CD14-positive monocyte (primary cell): ENCODE data around the gene JMJD7. TPM values are rescaled to one million over a fixed set of nuclear protein-coding genes. Genes with fewer than 3 reads are reported as not detected.

ENCODE experiments used
- DNase-seq, 3 donors: peaks; one replicate each; pipeline ENCODE4 v3.0.0-alpha.2; 2011 to 2022
- H2AFZ ChIP-seq: 2 replicates; pipeline ENCODE4 v1.6.0; 2012; ENCODE audit warnings: mild to moderate bottlenecking, low read depth, low read length, inconsistent platforms; ENCODE audit not compliant: insufficient read depth, poor library complexity, severe bottlenecking
- H3K27ac ChIP-seq, 2 donors: 1 replicate in 1 of 2; 2 replicates in 1 of 2; pipeline ENCODE4 v1.5.1; 2012 to 2013; ENCODE audit warnings: low read length in 2 of 2, control low read depth in 1 of 2, inconsistent platforms in 1 of 2, low read depth in 1 of 2, mild to moderate bottlenecking in 1 of 2
- H3K27me3 ChIP-seq, 2 donors: one replicate each; pipeline versions ENCODE4 v1.6.0 to v1.6.1; 2011 to 2013; ENCODE audit warnings: low read length in 2 of 2; ENCODE audit not compliant: control insufficient read depth in 2 of 2, insufficient read depth in 2 of 2
- H3K36me3 ChIP-seq, 2 donors: replicated peaks in 1 of 2; 1 replicate in 1 of 2; 2 replicates in 1 of 2; pipeline versions ENCODE4 v1.5.1 to v1.6.1; 2012 to 2013; ENCODE audit warnings: low read length in 2 of 2, control low read depth in 1 of 2, inconsistent platforms in 1 of 2, mild to moderate bottlenecking in 1 of 2; ENCODE audit not compliant: insufficient read depth in 2 of 2, control insufficient read depth in 1 of 2
- H3K4me1 ChIP-seq, 2 donors: 1 replicate in 1 of 2; 2 replicates in 1 of 2; pipeline versions ENCODE4 v1.5.1 to v1.6.1; 2012 to 2013; ENCODE audit warnings: low read length in 2 of 2, control low read depth in 1 of 2, inconsistent platforms in 1 of 2, mild to moderate bottlenecking in 1 of 2, moderate library complexity in 1 of 2; ENCODE audit not compliant: insufficient read depth in 2 of 2, control insufficient read depth in 1 of 2
- H3K4me2 ChIP-seq: replicated peaks from 2 replicates; pipeline ENCODE3; 2012; ENCODE audit warnings: low read length, moderate library complexity, mild to moderate bottlenecking; ENCODE audit not compliant: poor library complexity, severe bottlenecking; ENCODE audit errors: extremely low read depth
- H3K4me3 ChIP-seq, 3 experiments: fragments of 200-600 bp in 1 of 3; sonication (generic) in 1 of 3; replicated peaks in 1 of 3; 1 replicate in 2 of 3; 2 replicates in 1 of 3; pipeline ENCODE4 v1.5.1; 2011 to 2013; ENCODE audit warnings: low read length in 3 of 3, mild to moderate bottlenecking in 3 of 3, control low read depth in 2 of 3, low read depth in 2 of 3, inconsistent platforms in 1 of 3, moderate library complexity in 1 of 3
- H3K79me2 ChIP-seq: 2 replicates; pipeline ENCODE4 v1.6.0; 2012; ENCODE audit warnings: mild to moderate bottlenecking, control low read depth, inconsistent platforms, low read length, moderate library complexity; ENCODE audit not compliant: insufficient read depth
- H3K9ac ChIP-seq: 2 replicates; pipeline ENCODE4 v1.6.0; 2017; ENCODE audit warnings: low read length, mild to moderate bottlenecking; ENCODE audit not compliant: insufficient read depth, poor library complexity, severe bottlenecking
- H3K9me3 ChIP-seq, 2 donors: replicated peaks in 1 of 2; 1 replicate in 1 of 2; 2 replicates in 1 of 2; pipeline versions ENCODE4 v1.5.1 to v1.6.1; 2012 to 2013; ENCODE audit warnings: low read length in 2 of 2, control low read depth in 1 of 2; ENCODE audit not compliant: control insufficient read depth in 1 of 2, insufficient read depth in 1 of 2
- H4K20me1 ChIP-seq: 2 replicates; pipeline ENCODE4 v1.6.0; 2012; ENCODE audit warnings: mild to moderate bottlenecking, low read length, control low read depth, moderate library complexity; ENCODE audit not compliant: insufficient read depth
- H3K27ac Mint-ChIP-seq, 7 donors: one replicate each; pipeline ENCODE4 v1.8.0; 2020; ENCODE audit warnings: mild to moderate bottlenecking in 7 of 7, mixed read lengths in 7 of 7, moderate library complexity in 6 of 7, inconsistent platforms in 2 of 7
- H3K27me3 Mint-ChIP-seq, 3 donors: one replicate each; pipeline ENCODE4 v1.8.0; 2021 to 2022; ENCODE audit warnings: low read depth in 3 of 3, mild to moderate bottlenecking in 3 of 3, mixed read lengths in 3 of 3, moderate library complexity in 3 of 3, inconsistent platforms in 1 of 3
- H3K36me3 Mint-ChIP-seq, 2 donors: one replicate each; pipeline ENCODE4 v1.8.0; 2020; ENCODE audit warnings: mixed read lengths in 2 of 2, inconsistent platforms in 1 of 2, mild to moderate bottlenecking in 1 of 2
- H3K4me1 Mint-ChIP-seq: one replicate; pipeline ENCODE4 v1.8.0; 2020; ENCODE audit warnings: mild to moderate bottlenecking, mixed read lengths
- H3K4me3 Mint-ChIP-seq, 2 donors: one replicate each; pipeline ENCODE4 v1.8.0; 2020; ENCODE audit warnings: mild to moderate bottlenecking in 2 of 2, mixed read lengths in 2 of 2, moderate library complexity in 1 of 2
- H3K9me3 Mint-ChIP-seq, 7 donors: one replicate each; pipeline ENCODE4 v1.8.0; 2020 to 2022; ENCODE audit warnings: mixed read lengths in 7 of 7, mild to moderate bottlenecking in 6 of 7, moderate library complexity in 6 of 7, inconsistent platforms in 2 of 7
- WGBS: methylation state at CpG from one replicate; pipeline ENCODE4 v1.1.5; 2013; ENCODE audit warnings: missing lambda C conversion rate; ENCODE audit not compliant: insufficient coverage; 5-methylcytosine and 5-hydroxymethylcytosine counted together
- intact Hi-C, 2 donors: fragments of 100-400 bp; cut with micrococcal nuclease; formaldehyde crosslinking; loops; one replicate each; pipeline versions ENCODE4 v1.15.0 to v1.15.1; 2023
- polyA plus RNA-seq, 3 donors: library from polyadenylated mRNA; depleted of rRNA in 1 of 3; unstranded in 2 of 3; stranded (reverse) in 1 of 3; fragments of 300-500 nt in 2 of 3; fragments of >200 nt in 1 of 3; fragmentation: Illumina TruSeq in 2 of 3; gene quantifications; 1 replicate in 2 of 3; 2 replicates in 1 of 3; pipeline ENCODE4 v1.2.3, GENCODE V29; 2012 to 2021
- TF ChIP-seq, protein P1 (sequence below): fragments of 200-600 bp; IDR thresholded peaks from one replicate; pipeline ENCODE4 v1.8.0; 2022; ENCODE audit warnings: antibody characterized with exemption, mild to moderate bottlenecking

The JMJD7 gene
- polyA plus RNA-seq, 3 donors = 11.3 to 18.8 (median 15.2) TPM

GRCh38 chr15:41866263-41866703 lies 38.4 kb downstream of the JMJD7 start:
- no peak for DNase-seq
- H3K27me3 ChIP-seq = no peaks in the 10 kb centered on the region
- H3K4me1 ChIP-seq = no peaks in the 10 kb centered on the region
- H2AFZ ChIP-seq = no peak overlapping the region
- TF ChIP-seq, protein P1, sequence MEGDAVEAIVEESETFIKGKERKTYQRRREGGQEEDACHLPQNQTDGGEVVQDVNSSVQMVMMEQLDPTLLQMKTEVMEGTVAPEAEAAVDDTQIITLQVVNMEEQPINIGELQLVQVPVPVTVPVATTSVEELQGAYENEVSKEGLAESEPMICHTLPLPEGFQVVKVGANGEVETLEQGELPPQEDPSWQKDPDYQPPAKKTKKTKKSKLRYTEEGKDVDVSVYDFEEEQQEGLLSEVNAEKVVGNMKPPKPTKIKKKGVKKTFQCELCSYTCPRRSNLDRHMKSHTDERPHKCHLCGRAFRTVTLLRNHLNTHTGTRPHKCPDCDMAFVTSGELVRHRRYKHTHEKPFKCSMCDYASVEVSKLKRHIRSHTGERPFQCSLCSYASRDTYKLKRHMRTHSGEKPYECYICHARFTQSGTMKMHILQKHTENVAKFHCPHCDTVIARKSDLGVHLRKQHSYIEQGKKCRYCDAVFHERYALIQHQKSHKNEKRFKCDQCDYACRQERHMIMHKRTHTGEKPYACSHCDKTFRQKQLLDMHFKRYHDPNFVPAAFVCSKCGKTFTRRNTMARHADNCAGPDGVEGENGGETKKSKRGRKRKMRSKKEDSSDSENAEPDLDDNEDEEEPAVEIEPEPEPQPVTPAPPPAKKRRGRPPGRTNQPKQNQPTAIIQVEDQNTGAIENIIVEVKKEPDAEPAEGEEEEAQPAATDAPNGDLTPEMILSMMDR = no peak
- H3K4me2 ChIP-seq = no peak overlapping the region
- no peaks in the 10 kb centered on the region for H3K36me3 Mint-ChIP-seq
- H3K4me3 Mint-ChIP-seq = no peak overlapping the region
- intact Hi-C loops = no loop called here
- H3K9ac ChIP-seq = no peak overlapping the region
- H3K4me1 Mint-ChIP-seq = no peaks in the 10 kb centered on the region
- no peak overlapping the region for H3K4me3 ChIP-seq
- 88% methylated on average over 8 of the region's 8 CpGs for WGBS
- no peaks in the 10 kb centered on the region for H4K20me1 ChIP-seq
- H3K9me3 ChIP-seq = no peaks in the 10 kb centered on the region
- H3K27ac ChIP-seq = no peak overlapping the region
- no peaks in the 10 kb centered on the region for H3K79me2 ChIP-seq
- H3K9me3 Mint-ChIP-seq = no peaks in the 10 kb centered on the region
- H3K27ac Mint-ChIP-seq = no peak overlapping the region
- H3K27me3 Mint-ChIP-seq = peaks cover 0 to 5% (median 3%) of the 10 kb centered on the region in 3 donors
- no peaks in the 10 kb centered on the region for H3K36me3 ChIP-seq

DNA sequence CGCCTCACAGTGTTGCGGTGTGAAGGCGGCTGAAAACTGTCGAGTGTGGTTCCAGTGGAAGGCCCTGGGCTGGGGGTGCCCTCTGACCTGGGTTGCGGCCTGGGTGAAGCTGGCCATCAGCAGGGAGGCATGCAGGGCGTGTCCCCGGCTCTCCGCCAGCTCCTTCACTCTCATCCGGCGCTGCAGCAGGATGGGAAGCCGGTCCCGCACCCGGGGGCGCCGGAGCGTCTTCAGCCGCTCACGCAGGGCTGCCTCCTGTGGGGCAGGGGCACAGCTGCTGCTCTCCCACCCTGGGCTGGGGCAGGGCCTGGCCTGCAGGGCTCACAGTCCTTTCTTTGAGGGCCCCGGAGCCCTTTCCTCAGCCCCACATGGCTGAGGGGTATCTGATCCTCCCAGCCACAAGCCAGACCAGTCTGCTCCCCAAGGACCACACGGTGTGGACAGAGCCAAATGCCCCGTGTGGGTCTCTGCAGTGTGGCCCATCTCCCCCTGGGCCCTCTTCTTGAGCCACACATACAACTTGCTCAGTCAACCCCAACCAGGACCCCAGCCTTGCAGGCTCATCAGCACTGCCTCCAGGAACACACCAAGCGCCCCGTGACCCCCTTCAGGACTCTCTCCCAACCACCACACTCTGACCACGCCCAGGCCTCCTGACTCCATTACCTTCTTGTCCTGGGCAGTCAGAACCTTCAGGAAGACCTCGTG lies 39.1 kb downstream of the JMJD7 start:
- no peak overlapping the region for H3K4me3 ChIP-seq
- no peak overlapping the region for H3K27ac Mint-ChIP-seq

More for the DNA sequence above, 39.1 kb downstream of the JMJD7 start:
- Histone ChIP-seq H3K36me3 (no peaks in the 10 kb centered on the region), H3K9ac (no peak overlapping the region), H4K20me1 (no peaks in the 10 kb centered on the region), H3K4me1 (no peaks in the 10 kb centered on the region), H3K27me3 (no peaks in the 10 kb centered on the region), H3K79me2 (no peaks in the 10 kb centered on the region), H3K4me2 (no peak overlapping the region), H3K27ac (no peak overlapping the region), H2AFZ (no peak overlapping the region), H3K9me3 (no peaks in the 10 kb centered on the region)
- Mint-ChIP-seq H3K4me3 (no peak overlapping the region), H3K27me3 (peaks cover 0 to 5% (median 3%) of the 10 kb centered on the region in 3 donors), H3K9me3 (no peaks in the 10 kb centered on the region), H3K4me1 (no peaks in the 10 kb centered on the region), H3K36me3 (no peaks in the 10 kb centered on the region)
- WGBS = 92% methylated on average over 25 of the region's 25 CpGs
- no peak for DNase-seq
- intact Hi-C loops = no loop called here
- TF ChIP-seq, protein P1 = no peak
